SH-SY5Y (cell line): ENCODE data around the gene KANSL1.

Experiments
- GATA2 ChIP-seq: IDR thresholded peaks from 2 replicates; pipeline ENCODE4 v1.6.1; 2011; ENCODE audit warnings: mild to moderate bottlenecking, low read depth, low read length
- GATA3 ChIP-seq: IDR thresholded peaks from 2 replicates; pipeline ENCODE4 v1.6.1; 2011; ENCODE audit warnings: low read depth, mild to moderate bottlenecking, low read length, moderate library complexity

DNA sequence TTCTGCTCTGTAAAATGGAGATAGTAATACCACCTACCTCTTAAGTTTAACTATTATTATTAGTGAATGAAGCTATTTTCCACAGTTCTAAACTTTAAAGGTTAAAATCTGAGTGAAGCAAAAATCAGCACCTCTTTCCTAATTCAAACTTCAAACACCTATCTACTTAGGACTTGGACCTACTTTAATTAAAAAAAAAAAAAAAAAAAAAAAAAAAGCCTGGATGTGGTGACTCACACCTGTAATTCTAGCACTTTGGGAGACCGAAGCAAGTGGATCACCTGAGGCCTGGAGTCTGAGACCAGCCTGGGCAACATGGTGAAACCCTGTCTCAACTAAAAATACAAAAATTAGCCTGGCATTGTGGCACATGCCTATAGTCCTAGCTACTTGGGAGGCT, 5.0 kb upstream of the KANSL1 start:
- TF ChIP-seq GATA2 (no peak), GATA3 (no peak)
